ENCODE data around the gene PTCD1. TPM values are rescaled to one million over a fixed set of nuclear protein-coding genes. Genes with fewer than 3 reads are reported as not detected.

PTCD1 gene
- total and polyA plus RNA-seq, 9 of the 15 experiments (the other 6 are each of a cell fraction or from before 2014, with no cell fraction given): 0.46 to 17.1 (median 6.2) TPM

- 0 out of 2 replicates have a peak, but pooled peaks have one; percentile 55 for TF ChIP-seq ARID4B (CRISPR knock-in tag; IDR thresholded peaks at IDR 0.05)
- no peak for TF ChIP-seq SMAD3 (CRISPR knock-in tag; conservative IDR thresholded peaks at IDR 0.05)
- peak; percentile 60 for TF ChIP-seq VEZF1 (CRISPR knock-in tag; IDR thresholded peaks at IDR 0.05)
- no peak for TF ChIP-seq DDX20 (tag; IDR thresholded peaks at IDR 0.05; ENCODE audit: low read depth)
- no peak for TF ChIP-seq MAFK (IDR thresholded peaks at IDR 0.05; ENCODE audit: low read length)
- TF ChIP-seq U2AF2 (optimal IDR thresholded peaks at IDR 0.05; ENCODE audit: low read depth, low read length): no peak
- TF ChIP-seq HDGF (IDR thresholded peaks at IDR 0.05): no peak
- TF ChIP-seq NFXL1 (CRISPR knock-in tag; IDR thresholded peaks at IDR 0.05): no peak
- no peak for TF ChIP-seq DEAF1 (CRISPR knock-in tag; IDR thresholded peaks at IDR 0.05)
- peak in 1 of 2 experiments; percentile 74; a peak in 1 of 4 replicates for TF ChIP-seq ZNF639 (CRISPR knock-in tag; conservative IDR thresholded peaks at IDR 0.05 in 1 of 2, IDR thresholded peaks at IDR 0.05 in 1 of 2)
- no peak for TF ChIP-seq KLF10 (CRISPR knock-in tag; IDR thresholded peaks at IDR 0.05)
- no peak for TF ChIP-seq SIRT6 (IDR thresholded peaks at IDR 0.05; ENCODE audit: low read depth, low read length)
- no peak for TF ChIP-seq CAMTA2 (CRISPR knock-in tag; conservative IDR thresholded peaks at IDR 0.05)
- peak; percentile 67; the same call in 1 of the 2 replicates for TF ChIP-seq POLR2AphosphoS2 (IDR thresholded peaks at IDR 0.05; ENCODE audit: low read length)
- no peak for TF ChIP-seq FOXA3 (CRISPR knock-in tag; conservative IDR thresholded peaks at IDR 0.05 in 1 of 2, IDR thresholded peaks at IDR 0.05 in 1 of 2)
- peak; percentile 61 for TF ChIP-seq FUS (optimal IDR thresholded peaks at IDR 0.05; ENCODE audit: low read depth, low read length)
- TF ChIP-seq CEBPG (CRISPR knock-in tag; IDR thresholded peaks at IDR 0.05): no peak
- no peak for TF ChIP-seq CEBPG (tag; conservative IDR thresholded peaks at IDR 0.05 in 1 of 2, IDR thresholded peaks at IDR 0.05 in 1 of 2)
These were observed 64.2 kb downstream of the PTCD1 start, which contains the start of gene ARPC1B (continued) for GRCh38 chr7:99374111-99375064.
